Measurements from ENCODE around the gene PSMB4.
"Not testable (repeated sequence)": the region's sequence is repeated elsewhere in the genome, so short reads cannot be mapped to it uniquely, and the experiment has no call there.

Gene PSMB4

DNA sequence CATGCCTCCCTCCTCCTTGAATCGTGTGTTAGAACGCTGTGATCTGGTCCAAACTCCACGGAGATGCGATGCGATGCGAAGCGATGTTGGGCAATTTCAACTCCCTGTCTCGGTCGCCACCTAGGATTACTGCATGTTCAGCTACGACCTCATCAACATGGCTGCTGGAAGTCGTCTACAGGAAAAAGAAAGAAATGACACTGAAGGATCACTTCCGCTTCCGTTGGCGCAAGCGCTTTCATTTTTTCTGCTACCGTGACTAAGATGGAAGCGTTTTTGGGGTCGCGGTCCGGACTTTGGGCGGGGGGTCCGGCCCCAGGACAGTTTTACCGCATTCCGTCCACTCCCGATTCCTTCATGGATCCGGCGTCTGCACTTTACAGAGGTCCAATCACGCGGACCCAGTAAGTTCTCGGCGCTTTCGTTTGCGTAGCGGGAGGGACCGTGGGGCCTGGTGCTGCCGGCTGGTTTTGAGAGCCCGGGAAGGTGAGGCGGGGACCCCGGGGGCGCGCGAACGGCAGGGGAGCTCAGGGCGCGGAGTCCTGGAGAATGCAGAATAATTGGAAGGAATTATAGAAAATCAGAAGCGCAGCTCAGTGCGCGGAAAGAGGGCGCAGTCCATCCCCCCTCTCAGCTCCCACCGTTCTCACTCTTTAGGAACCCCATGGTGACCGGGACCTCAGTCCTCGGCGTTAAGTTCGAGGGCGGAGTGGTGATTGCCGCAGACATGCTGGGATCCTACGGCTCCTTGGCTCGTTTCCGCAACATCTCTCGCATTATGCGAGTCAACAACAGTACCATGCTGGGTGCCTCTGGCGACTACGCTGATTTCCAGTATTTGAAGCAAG lies at the start of gene PSMB4:
PSMB4 (plus strand) TSS at position 250 of the 848 bp plus-strand sequence; CDS start at position 265, 15 bp downstream.
- DNase-seq = peak; percentile 89

DNA sequence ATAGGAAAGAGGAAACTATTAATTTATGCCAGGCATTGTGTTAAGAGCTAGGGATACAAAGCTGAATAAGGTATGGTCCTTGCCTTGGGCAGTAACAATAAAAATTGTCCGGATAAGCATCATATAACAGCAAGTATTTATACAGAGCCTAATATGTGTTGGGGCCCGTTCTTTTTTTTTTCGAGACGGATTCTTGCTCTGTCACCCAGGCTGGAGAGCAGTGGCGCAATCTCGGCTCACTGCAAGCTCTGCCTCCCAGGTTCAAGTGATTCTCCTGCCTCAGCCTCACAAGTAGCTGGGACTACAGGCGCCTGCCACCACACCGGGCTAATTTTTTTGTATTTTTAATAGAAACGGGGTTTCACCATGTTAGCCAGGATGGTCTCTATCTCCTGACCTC lies 49.0 kb upstream of the PSMB4 start:
- not testable (repeated sequence) for DNase-seq

DNA sequence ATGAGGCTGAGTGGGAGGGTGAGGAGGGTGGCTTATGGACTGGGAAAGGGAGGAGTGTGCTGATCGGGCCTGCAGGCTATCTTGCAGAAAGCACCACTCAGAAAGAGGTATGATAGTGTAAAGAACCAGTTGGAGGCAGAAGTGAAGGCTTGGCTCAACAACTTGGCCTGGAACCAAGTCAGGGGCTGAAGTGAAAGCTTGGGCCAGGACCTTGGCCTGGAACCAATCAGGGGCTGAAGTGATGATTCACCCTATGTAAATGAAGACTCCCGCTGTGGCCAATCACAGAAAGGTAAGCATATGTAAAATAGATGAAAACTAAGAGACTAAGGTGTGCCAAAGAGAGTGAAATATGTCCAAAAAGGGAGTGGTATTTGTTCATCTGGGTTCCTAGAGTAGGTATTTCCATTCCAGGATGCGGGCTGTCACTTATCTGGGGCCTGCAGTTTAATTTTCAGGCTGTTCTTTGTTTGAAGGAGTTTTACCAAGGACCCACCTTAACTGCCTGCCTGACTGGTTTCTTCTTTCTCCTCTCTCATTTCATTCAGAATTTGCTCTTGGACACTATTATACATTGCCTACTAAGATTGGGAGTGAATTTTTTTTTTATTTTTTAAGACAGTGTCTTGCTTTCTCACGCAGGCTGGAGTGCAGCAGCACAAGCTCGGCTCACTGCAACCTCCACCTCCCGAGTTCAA lies 47.2 kb upstream of the PSMB4 start:
- peak; percentile 84 for DNase-seq

DNA sequence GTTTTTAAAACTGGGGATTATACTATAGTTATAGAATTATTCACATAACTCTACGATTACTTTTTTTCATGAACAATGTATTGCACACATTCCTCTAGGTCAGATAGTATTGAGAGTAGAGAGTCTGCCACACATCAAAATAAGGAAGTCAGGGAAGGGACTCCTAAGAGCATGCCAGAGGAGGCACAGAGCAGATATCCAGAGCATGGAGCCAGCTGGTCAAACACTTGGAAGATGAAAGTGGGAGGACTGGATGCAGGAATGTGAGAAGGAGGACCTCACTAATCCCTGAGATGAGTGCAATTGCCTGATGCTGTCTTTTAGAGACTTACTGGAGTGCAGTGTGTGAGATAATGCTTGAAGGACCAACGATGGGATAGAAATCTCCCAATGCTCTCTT lies 42.7 kb upstream of the PSMB4 start:
- DNase-seq = no peak

DNA sequence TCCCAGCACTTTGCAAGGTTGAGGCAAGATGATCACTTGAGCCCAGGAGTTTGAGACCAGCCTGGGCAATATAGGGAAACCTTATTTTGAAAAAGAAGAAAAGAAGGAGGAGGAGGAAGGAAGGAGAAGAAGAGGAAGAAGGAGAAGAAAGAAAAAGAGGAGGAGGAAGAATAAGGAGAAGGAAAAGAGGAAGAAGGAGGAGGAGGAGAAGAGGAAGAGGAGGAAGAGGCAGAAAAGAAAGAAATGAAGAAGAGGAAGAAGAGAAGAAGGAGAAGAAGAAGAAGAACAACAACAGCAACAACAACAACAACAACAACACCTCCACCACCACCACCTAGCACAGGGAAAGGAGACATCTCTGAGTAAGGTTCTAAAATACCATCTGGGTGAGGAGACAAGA lies 37.5 kb upstream of the PSMB4 start:
- DNase-seq = no peak

DNA sequence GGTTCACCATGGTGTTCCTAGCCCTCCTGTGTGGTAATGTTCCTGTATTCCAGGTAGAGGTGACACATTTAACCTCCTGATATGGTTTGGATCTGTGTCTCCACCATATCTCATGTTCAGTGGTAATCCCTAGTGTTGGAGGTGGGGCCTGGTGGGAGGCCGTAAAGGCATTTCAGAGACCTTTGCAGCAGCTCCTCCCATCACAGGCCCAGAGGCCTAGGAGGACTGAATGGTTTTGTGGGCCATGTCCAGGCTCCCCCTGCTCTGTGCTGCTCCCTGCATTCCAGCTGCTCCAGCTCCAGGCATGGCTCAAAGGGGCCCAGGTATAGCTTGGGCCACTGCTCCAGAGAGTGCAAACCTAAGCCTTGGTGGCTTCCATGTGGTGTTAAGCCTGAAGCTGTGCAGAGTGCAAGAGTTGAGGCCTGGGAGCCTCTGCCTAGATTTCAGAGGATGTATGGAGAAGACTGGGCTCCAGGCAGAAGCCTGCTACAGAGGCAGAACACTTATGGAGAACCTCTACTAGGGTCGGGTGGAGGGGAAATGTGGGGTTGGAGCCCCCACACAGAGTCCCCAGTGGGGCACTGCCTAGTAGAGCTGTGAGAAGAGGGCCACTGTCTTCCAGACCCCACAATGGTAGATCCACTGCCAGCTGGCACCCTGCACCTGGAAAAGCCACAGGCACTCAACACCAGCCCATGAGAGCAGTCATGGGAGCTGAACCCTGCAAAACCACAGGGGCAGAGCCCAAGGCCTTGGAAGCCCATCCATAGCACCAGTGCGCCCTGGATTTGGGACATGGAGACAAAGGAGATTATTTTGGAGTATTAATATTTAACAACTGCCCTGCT lies 36.8 kb upstream of the PSMB4 start:
- no peak for DNase-seq

DNA sequence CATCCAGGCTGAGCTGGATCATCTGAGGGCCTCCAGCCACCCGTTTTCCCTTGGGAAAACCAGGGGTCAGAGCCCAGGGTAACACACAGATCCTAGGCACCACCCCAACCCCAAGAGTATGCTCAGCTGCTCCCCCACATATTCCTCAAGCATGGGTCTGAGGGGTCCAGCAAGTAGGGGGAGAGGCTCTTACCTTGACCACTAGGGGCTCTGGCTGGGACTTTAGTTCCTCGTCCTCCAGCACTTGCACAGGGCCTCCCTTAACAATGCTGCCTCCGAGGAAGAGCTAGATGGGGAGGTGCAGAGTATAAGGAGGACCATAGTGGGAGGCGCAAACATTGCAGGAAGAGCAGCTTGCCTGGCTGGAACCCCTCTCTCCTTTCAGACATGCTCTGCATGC lies 34.4 kb upstream of the PSMB4 start:
- no peak for DNase-seq

DNA sequence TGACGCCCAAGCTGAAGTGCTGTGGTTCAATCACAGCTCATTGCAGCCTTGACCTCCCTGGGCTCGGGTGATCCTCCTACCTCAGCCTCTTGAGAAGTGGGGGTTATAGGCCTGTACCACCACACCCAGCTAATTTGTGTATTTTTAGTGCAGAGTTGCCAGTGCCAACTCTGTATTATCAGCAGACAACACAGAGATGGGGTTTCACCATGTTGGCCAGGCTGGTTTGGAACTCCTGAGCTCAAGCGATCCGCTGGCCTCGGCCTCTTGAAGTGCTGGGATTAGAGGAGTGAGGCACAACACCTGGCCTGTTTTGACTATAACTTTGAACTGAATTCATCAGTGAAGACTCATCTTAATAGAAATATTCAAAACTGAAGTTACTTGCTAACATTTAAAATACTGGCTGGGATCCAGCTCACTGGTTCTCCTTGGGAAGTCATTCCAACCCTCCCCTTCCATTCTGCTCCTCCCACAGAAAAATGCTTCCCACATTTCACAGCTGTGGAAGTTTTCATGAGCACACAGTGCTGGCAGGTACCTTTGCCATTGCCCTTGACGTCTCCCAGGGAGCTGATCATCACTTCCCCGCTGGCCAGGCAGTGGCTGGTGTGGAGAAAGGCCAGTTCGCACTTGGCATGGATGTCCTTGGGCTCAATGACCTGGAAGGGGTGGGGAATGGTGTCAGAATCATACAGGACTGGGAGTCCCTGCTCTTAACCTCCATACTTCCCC lies 31.5 kb upstream of the PSMB4 start:
- no peak for DNase-seq

DNA sequence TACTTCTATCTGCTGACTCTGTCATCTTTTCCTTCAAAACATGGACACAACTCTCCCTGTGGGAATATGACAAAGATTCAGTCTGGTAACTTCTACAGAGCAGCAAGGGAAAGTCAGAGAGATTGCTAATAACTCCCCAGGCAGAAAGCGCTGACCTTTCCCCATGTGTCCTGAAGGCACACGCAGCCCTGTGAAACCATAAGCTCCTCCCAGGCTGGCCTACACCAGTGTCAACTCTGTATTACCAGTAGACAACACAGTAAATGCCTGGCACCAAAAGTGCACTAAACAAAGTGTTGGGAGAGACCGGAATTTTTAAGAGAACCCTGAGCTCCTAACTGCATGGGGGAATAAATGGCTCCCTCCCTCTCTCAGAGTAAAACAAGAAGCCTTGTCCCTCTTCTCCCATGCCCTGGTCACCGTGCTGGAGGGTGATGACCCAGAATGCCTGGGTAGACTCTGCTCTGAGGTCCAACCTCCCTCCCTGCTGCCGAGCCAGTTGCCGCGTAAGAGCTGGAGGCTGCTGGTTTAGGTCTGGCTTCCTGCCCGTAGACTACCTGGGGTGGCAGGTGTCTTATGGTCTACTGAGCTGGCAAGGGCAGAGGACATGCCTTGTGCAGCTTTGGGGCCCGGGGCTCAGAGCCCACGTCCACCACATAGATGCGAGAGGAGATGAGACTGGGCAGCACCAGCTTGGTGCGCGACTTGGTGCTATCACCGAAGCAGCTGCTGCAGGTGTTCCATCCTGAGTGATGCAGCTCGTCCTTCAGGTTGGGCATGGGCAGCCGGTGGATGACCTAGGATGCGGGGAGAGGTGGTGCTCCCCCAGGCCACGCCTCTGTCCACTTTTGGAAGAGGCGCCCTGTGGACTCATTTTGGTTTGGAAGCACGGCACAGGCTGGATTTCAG lies 30.7 kb upstream of the PSMB4 start:
- DNase-seq = no peak

DNA sequence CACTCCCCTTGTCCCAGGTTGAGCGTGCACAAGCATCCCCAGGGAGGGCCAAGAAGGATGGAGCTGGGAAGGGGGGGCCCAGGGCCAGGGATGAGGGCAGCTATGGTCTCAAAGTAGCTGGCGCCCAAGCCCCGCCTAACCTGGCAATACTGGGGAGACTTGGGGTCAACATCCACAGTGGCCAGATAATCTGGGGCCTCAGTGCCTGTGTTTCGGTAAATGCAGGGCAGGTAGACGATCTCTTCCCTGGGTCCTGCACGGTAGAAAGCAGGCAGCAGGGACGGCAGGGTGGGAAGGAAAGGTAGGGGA lies 30.1 kb upstream of the PSMB4 start:
- no peak for DNase-seq

DNA sequence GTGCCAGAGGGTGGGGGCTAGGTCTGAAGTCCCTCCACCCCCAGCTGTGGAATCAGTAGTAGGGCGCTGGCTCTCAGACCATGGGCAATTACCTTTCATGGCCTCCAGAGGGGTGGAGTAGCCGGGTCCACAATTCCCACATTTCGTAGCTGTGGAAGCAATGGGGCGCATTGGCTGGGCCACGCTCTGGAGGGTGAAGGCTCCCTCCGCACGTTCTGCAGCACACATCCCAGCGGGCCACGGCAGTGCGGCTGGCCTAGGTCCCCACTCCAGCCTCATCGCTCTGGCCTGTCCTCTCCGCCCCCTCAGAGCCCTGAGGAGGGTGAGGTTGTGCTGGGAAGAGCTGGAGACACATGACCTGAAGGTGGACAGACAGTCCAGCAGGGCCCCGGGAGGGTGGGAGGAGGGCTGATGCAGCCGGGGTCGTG lies 29.7 kb upstream of the PSMB4 start:
- DNase-seq = no peak

DNA sequence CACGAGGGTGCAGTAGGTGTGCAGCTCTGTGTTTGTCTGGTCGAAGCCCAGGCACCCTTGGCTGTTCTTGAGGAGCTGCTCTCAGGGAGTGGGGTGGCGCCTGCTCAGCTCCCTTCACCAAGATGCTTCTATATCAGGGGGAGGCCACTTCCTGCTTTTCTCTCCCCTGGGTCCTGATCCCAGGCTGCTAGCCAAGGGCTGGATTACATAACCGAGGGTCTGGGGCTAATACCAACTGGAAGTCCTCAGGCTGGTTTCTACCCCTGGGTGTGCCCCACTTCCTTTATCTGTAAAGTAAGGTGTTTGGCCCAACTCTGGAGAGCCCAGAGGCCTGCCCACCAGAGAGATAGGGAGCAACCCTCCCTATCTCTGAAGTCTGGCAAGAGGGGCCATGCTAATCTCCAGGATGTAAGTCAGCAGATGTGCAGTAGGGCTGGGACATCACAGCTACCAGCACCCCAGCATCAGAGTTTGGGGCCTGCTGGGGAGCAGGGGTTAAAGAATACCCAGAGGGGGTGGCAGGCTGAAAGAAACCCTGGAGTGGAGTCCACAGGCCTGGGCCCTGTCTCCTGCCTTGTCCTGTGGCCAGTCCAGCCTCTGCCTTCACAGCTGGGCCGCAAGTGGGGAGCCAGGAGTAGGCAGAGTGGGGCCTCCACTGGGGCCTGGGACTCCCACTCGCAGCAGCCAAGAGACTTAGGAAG lies 29.0 kb upstream of the PSMB4 start:
- no peak for DNase-seq

DNA sequence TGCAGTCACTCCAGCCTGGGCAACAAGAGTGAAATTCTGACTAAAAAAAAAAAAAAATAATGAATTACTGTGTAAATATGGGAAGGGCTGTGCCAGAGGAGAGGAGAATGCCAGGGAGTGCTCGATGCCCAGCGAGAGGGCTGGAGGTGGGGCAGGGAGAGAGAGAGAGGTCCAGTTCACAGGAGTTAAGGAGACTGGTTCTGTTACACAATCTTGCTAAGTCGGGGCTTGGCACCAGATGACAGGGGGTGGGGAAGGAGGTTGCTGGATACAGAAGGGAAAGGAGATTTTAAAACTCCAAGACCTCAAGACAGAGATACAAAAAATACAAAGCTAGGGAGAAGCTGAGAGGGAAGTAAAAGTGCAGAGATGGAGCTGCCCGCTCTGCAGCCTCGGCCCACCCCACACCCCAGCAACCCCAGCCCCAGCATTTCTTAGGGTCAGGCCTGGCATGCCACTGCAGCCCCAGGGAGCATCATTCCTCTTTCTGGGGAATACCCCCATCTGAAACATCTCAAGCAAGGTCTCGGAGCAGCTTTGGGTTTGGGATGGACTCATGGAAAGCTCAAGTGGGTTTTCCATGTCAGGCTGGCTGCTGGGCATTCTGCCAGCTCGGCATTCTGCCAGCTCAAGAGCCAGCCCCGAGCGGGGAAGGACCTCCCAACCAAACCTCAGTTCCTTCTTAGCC lies 27.9 kb upstream of the PSMB4 start:
- peak; percentile 47 for DNase-seq

DNA sequence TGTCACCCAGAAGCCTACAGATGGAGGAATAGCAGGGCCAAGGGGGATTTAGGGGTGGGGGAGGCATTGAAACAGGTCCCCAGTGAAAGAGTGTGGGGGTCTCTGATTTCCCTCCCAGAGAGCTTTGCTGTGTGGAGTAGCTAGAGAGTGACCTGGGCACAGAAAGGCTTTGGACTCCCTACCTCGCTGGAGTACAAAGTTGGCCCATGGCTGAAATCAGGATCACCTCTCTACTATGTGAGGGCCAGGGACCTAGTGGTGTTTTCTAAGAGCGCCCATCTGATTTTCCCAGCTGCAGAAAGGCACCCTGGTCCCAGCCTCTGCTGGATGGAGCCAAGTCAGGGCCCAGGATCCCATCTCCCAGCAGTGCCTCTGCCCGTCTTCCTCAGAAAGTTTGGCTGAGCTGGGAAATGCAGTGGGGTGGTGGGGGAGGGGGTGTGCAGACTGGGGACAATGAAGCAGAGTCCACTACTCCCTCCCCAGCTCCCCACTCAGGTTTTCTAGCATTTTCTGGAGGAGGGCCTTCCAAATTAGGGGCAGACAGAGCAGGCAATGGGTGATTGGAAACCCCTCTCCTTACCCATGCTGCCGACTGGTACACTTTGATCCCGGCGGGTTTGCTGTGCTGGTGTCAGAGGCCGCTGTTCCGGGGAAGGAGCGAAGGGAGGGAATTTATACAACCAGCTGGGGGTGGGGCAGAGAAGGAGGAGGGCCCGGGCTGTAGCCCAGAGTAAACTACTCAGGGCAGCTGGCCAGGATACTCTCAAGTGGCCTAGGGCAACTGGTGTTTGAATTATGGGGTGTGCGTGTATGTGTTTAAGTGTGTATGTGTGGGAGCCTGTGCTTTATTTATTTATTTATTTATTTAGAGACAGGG lies 27.1 kb upstream of the PSMB4 start, which contains the start of gene SELENBP1:
SELENBP1 (minus strand) TSS at position 648 of the 877 bp plus-strand sequence; CDS start at position 584, 64 bp downstream.
- DNase-seq = peak; percentile 34

DNA sequence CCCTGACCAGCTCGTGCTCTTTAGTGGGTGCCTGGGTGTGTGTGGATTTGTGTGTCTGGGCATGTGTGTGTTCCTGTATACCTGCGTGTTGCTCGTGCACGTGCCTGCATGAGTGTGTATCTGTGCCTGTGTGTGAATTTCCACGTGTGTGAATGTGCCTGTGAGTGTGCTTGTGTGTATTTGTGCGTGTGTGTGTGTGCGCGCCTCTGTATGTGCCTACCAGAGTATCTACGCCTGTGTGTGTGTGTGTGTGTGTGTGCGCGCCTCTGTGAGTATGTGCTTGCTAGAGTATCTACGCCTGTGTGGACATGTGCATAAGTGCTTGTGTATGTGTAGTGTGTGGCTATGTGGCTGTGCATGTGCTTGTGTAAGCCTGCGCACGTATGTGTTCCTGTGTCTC lies 26.2 kb upstream of the PSMB4 start:
- DNase-seq = no peak

DNA sequence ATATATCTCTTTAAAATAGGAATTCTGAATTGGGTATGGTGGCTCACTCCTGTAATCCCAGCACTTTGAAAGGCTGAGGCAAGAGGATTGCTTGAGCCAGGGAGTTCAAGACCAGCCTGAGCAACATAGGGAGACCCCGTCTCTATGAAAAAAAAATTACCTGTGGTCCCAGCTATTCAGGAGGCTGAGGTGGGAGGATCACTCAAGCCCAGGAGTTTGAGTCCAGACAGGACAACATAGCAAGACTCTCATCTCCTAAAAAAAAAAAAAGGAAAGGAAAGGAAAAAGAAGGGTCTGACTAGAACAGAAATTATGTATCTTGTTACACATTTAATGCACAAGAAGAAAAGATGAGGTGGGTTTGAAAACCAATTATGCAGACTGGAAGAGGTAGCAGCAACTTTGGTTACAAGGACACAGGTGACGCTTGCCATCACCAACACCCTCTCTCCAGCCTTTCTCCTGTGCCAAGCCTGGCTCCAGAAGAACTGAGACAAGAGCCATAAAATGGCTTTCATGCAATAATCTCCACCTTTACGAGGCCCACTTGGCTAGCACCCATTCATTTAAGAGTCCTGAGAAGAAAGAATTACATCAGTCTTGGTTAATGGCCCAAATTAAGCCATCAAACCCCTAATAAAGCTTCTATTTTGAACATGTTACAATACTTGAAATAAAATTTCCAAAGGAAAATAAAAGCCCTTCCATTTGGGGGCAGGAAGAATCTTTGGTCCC lies 22.1 kb upstream of the PSMB4 start:
- DNase-seq = no peak

DNA sequence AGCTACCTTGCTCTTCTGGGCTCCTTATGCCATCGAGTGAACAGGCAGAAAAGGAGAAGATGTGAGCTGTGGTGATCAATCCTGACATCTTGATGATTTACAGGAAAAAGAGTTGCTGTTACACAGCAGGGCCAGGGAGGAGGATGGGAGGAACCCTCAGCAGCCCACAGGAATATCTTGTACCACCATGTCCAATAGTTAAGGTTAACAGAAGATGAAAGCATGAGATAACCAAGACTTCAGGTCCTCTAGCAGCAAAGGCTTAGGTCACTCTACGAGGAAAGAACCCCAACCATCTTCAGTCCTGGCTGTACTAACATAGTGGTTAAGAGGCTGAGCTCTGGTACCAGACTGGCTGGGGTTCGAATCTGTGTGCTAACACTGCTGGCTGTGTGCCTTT lies 14.8 kb upstream of the PSMB4 start:
- no peak for DNase-seq

DNA sequence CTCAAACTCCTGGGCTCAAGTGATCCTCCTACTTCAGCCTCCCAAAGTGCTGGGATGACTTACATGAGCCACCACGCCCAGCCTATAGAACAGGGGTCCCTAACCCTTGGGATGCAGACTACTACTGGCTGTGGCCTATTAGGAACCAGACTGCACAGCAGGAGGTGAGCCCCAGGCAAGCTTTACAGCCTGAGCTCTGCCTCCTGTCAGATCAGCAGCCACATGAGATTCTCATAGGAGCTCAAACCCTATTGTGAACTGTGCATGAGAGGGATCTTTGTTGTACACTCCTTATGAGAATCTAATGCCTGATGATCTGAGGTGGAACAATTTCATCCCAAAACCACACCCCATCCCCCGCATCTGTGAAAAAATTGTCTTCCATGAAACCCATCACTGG lies 13.4 kb upstream of the PSMB4 start:
- DNase-seq = no peak

All from NCI-H446 treated with DMSO at 0.1 percent for 48 hours (cell line).